PFSK-1 (cell line): ENCODE data around the gene ZNF70.

Source experiments
- FOXP2 ChIP-seq: optimal IDR thresholded peaks from 2 replicates; pipeline ENCODE3; 2011; ENCODE audit warnings: borderline replicate concordance, control low read depth, inconsistent platforms; ENCODE audit not compliant: insufficient read depth; ENCODE audit errors: extremely low read length, extremely low read depth
- POLR2AphosphoS5 ChIP-seq: IDR thresholded peaks from 2 replicates; pipeline ENCODE4 v1.6.1; 2012; ENCODE audit warnings: low read depth, mild to moderate bottlenecking, control low read depth, low read length, moderate library complexity
- SIN3A ChIP-seq: IDR thresholded peaks from 2 replicates; pipeline ENCODE4 v1.6.1; 2012; ENCODE audit warnings: mild to moderate bottlenecking, low read length, moderate library complexity, borderline replicate concordance; ENCODE audit not compliant: insufficient read depth
- TAF1 ChIP-seq: IDR thresholded peaks from 2 replicates; pipeline ENCODE4 v1.6.1; 2012; ENCODE audit warnings: low read length, control low read depth, borderline replicate concordance; ENCODE audit not compliant: insufficient read depth
- TF ChIP-seq, protein P1 (sequence below), 2 experiments: IDR thresholded peaks; 2 replicates each; pipeline versions ENCODE4 v1.6.1 to v1.8.0; 2011 to 2012; ENCODE audit warnings: low read depth in 2 of 2, low read length in 2 of 2, control low read depth in 1 of 2, inconsistent platforms in 1 of 2, mild to moderate bottlenecking in 1 of 2, moderate library complexity in 1 of 2; ENCODE audit not compliant: insufficient read depth in 1 of 2

The ZNF70 gene

GRCh38 chr22:23749841-23750301 is 1.0 kb downstream of the ZNF70 start:
- TF ChIP-seq POLR2AphosphoS5, result no peak
- TF ChIP-seq, protein P1, sequence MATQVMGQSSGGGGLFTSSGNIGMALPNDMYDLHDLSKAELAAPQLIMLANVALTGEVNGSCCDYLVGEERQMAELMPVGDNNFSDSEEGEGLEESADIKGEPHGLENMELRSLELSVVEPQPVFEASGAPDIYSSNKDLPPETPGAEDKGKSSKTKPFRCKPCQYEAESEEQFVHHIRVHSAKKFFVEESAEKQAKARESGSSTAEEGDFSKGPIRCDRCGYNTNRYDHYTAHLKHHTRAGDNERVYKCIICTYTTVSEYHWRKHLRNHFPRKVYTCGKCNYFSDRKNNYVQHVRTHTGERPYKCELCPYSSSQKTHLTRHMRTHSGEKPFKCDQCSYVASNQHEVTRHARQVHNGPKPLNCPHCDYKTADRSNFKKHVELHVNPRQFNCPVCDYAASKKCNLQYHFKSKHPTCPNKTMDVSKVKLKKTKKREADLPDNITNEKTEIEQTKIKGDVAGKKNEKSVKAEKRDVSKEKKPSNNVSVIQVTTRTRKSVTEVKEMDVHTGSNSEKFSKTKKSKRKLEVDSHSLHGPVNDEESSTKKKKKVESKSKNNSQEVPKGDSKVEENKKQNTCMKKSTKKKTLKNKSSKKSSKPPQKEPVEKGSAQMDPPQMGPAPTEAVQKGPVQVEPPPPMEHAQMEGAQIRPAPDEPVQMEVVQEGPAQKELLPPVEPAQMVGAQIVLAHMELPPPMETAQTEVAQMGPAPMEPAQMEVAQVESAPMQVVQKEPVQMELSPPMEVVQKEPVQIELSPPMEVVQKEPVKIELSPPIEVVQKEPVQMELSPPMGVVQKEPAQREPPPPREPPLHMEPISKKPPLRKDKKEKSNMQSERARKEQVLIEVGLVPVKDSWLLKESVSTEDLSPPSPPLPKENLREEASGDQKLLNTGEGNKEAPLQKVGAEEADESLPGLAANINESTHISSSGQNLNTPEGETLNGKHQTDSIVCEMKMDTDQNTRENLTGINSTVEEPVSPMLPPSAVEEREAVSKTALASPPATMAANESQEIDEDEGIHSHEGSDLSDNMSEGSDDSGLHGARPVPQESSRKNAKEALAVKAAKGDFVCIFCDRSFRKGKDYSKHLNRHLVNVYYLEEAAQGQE (IDR thresholded peaks at IDR 0.05; ENCODE audit: insufficient read depth in 1 of 2, low read depth in 2 of 2, low read length in 2 of 2), result no peak
- TF ChIP-seq SIN3A, result no peak
- no peak for TF ChIP-seq FOXP2
- TF ChIP-seq TAF1, result no peak

- TF ChIP-seq SIN3A (no peak), FOXP2 (no peak), POLR2AphosphoS5 (no peak), TAF1 (no peak)
- TF ChIP-seq, protein P1 (IDR thresholded peaks at IDR 0.05; ENCODE audit: insufficient read depth in 1 of 2, low read depth in 2 of 2, low read length in 2 of 2), result no peak
These were observed 5.1 kb downstream of the ZNF70 start for GRCh38 chr22:23745791-23746190.

- TF ChIP-seq FOXP2, result no peak
- TF ChIP-seq, protein P1 (IDR thresholded peaks at IDR 0.05; ENCODE audit: insufficient read depth in 1 of 2, low read depth in 2 of 2, low read length in 2 of 2), result no peak
- TF ChIP-seq TAF1, result no peak
- TF ChIP-seq POLR2AphosphoS5, result no peak
- no peak for TF ChIP-seq SIN3A
These were observed 6.4 kb downstream of the ZNF70 start for GRCh38 chr22:23744485-23744884.

- TF ChIP-seq, protein P1 (IDR thresholded peaks at IDR 0.05; ENCODE audit: insufficient read depth in 1 of 2, low read depth in 2 of 2, low read length in 2 of 2), result no peak
- TF ChIP-seq POLR2AphosphoS5 (no peak), TAF1 (no peak), FOXP2 (no peak), SIN3A (no peak)
These were observed 6.9 kb downstream of the ZNF70 start for GRCh38 chr22:23744001-23744400.

DNA sequence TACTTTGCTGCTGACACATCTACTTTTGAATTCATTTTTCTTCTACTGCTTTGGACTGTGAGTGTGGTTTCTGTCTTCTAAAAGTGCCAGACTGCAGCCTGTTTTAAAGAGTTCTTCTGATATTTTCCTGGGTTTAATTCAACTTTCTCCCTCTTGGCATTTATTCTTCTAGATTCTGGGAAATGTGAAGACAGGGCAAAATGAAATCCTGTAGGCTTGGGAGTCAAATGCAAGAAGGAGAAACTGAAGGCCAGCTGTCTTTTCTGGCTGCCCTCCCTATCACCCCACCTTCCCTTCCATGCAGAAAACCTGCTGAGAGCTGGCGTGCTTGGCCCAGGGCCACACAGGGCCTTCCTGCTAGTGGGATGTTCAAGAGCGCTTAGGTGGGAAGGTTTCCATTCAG is 7.6 kb downstream of the ZNF70 start:
- no peak for TF ChIP-seq FOXP2
- TF ChIP-seq TAF1, result no peak
- TF ChIP-seq, protein P1 (IDR thresholded peaks at IDR 0.05; ENCODE audit: insufficient read depth in 1 of 2, low read depth in 2 of 2, low read length in 2 of 2), result no peak
- TF ChIP-seq SIN3A, result no peak
- no peak for TF ChIP-seq POLR2AphosphoS5
